Fibroblast of skin of right biceps (primary cell): ENCODE measurements around the gene SLC10A7.

Experiments used
- DNase-seq: peaks from one replicate; pipeline ENCODE4 v3.0.0-alpha.2; 2013

SLC10A7 gene

GRCh38 chr4:146521541-146522097, at the start of gene SLC10A7:
TSS of gene SLC10A7 (minus strand) at chr4:146521940. CDS start at chr4:146521717, 223 bp downstream.
- peak; percentile 78 for DNase-seq

GRCh38 chr4:146567396-146567795, 45.7 kb upstream of the SLC10A7 start:
- DNase-seq: peak; percentile 26

DNA sequence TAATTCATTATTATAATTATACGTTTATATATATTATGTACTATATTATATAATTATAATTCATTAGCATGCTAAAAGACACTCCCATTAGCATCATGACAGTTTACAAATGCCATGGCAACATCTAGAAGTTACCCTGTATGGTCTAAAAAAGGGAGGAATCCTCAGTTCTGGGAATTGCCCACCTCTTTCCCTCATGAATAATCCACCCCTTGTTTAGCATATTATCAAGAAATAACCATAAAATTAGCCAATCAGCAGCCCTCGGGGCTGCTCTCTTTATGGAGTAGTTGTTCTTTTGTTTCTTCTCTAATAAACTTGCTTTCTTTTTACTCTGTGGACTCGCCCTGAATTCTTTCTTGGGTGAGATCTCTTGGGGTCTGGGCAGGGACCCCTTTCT, 42.8 kb upstream of the SLC10A7 start:
- no peak for DNase-seq

- no peak for DNase-seq
Measured at GRCh38 chr4:146550161-146550560, 28.4 kb upstream of the SLC10A7 start.

DNA sequence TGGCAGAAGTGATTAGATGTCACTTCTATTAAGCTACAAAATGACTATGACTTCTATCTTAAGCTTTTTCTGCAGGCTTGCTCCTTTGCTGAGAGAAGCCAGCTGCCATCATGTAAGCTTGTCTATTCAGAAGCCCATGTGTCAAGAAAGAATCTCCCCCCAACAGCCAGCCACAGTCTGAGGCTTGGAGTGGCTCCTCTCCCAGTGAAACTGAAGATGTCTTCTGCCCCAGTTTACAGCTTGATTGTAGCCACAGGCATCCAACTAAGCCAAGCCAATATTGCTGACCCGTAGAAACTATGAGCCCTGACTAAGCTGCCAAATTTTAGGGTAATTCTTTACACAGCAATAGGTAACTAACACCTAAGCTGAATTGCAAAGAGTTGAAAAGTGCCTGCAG, 26.7 kb upstream of the SLC10A7 start:
- no peak for DNase-seq

GRCh38 chr4:146545102-146545501, 23.4 kb upstream of the SLC10A7 start:
- DNase-seq: peak; percentile 4

DNA sequence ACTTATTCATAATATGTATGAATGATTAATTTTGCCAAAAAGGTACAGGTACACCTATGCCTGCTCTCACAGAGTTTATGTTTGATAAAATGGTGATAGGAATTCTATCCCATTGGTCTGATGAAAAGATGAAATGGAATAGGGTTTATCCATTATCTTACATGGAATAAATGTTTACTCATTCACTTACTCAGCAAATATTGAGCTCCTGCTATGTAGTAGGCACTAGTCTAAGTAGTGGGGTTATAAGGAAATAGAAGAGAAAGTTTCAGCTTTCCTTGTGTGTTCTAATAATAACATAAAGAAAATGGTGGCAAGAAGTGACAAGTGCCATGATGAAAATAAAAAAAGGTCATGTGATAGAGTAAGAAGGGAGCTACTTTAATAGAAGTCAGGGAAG, 12.4 kb upstream of the SLC10A7 start:
- DNase-seq: no peak

GRCh38 chr4:146525754-146526153, 4.0 kb upstream of the SLC10A7 start:
- no peak for DNase-seq

DNA sequence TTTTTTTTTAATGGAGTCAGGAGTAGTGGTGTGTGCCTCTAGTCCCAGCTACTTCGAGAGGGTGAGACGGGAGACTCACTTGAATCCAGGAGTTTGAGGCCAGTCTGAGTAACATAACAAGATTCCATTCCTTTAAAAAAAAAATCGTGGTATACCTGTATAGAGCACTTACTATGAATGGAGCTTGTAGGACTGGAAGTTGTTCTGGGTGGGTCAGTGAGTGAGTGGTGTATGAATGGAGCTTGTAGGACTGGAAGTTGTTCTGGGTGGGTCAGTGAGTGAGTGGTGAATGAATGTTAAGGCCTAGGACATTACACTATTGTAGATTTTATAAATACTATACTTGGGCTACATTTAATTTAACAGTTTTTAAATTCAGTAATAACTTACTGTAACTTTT, 2.9 kb upstream of the SLC10A7 start:
- DNase-seq: no peak

- peak; percentile 8 for DNase-seq
Measured at GRCh38 chr4:146522869-146523205, 1.1 kb upstream of the SLC10A7 start.

- DNase-seq: peak; percentile 85
Measured at GRCh38 chr4:146522098-146522868, 543 bp upstream of the SLC10A7 start.

DNA sequence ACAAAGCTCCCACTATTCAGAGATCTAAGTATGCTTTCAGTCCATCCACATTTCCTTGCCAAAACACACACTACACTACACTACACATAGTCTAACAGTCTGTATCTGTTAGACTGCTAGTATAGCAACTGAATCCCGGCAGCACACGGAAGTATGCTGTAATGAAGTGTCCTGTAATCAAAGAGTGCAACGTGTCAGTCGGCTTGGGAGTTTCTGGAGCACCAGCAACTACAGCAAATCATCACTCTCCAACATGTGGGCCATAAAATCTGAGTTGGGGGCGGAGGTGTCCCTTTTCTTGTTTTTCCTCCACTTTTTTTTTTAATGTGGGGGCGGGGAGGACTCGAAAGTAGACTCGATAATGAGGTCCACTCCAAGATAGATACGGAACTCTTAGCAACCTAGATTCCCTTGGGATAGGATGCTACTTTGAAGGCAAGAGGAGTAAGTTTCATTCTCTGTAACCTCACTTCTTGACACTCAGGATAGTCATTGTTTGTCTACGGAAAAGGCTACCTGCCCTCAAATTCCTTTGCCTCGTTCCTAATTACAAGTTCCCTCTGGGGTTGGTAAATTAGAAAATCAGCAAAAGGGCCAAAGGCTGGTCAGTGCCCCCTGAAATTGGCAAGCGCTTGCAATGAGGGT, 722 bp downstream of the SLC10A7 start:
- DNase-seq: peak; percentile 69

- no peak for DNase-seq
Measured at GRCh38 chr4:146514651-146515357, 6.9 kb downstream of the SLC10A7 start.

DNA sequence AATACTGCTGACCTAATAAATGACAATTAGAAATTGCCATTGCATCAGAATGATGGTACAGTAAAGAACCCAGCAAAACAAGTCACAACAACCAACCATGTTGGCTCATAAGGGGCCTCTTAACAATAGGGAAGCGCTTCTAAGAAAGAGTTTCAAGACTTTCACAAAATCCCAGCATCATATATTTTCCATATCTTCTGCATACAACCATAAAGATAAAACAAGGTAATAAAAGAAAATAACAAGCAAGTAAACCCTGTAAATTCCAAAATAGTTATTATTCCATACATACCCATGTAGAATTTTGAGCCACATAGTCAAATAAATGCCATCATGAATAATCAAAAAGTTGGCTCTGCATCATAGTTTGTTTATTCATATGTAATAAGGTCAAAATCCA, 8.2 kb downstream of the SLC10A7 start:
- DNase-seq: no peak

GRCh38 chr4:146511381-146511780, 10.4 kb downstream of the SLC10A7 start:
- no peak for DNase-seq

DNA sequence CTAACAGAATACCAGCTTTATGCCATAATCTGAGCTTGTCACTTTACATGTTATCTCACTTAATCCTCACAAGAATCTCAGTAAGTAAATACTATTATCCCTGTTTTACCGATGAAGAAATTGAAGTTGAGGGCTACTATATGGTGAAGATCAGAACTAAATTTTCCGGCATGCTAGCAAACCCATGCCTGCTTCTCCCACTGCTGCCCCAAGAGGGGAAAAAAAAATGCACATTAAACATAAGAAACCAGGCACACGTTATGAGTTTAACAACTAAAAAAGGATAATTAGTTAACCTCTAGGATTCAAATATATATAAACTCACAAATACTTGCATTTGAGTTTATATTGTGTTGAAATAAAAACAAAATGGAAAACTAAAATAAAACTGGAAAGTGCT, 10.8 kb downstream of the SLC10A7 start:
- no peak for DNase-seq

- peak; percentile 19 for DNase-seq
Measured at GRCh38 chr4:146508229-146508939, 13.4 kb downstream of the SLC10A7 start.

GRCh38 chr4:146507632-146508031, 14.1 kb downstream of the SLC10A7 start:
- DNase-seq: no peak

DNA sequence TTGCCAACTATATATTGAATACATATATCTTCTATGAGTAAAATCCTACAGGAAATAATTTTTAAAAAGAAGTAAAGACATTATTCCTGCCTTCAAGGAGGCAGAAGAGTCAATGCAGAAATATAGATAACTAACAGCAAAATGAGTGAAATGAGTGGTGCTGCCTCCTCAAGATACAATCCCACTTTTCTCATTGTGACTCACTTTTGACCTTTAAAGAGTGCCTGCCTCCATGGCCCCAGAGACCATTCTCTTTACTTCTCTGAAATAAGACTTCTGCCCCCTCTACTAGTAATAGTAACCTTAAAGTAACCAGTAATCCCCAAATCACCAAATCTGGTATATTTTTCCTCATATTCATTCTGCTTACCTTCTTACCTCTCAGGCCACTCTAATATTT, 15.5 kb downstream of the SLC10A7 start:
- no peak for DNase-seq

GRCh38 chr4:146500216-146500615, 21.5 kb downstream of the SLC10A7 start:
- DNase-seq: no peak

- no peak for DNase-seq
Measured at GRCh38 chr4:146498291-146498690, 23.4 kb downstream of the SLC10A7 start.

GRCh38 chr4:146495269-146495668, 26.5 kb downstream of the SLC10A7 start:
- peak; percentile 28 for DNase-seq

- no peak for DNase-seq
Measured at GRCh38 chr4:146494143-146494542, 27.6 kb downstream of the SLC10A7 start.
